Measurements from ENCODE around the gene CFAP20DC. TPM values are rescaled to one million over a fixed set of nuclear protein-coding genes. Genes with fewer than 3 reads are reported as not detected.

The CFAP20DC gene
- total and polyA plus RNA-seq, 2 of the 4 experiments (the other 2 are of a cell fraction) = 1.2 to 1.6 TPM

DNA sequence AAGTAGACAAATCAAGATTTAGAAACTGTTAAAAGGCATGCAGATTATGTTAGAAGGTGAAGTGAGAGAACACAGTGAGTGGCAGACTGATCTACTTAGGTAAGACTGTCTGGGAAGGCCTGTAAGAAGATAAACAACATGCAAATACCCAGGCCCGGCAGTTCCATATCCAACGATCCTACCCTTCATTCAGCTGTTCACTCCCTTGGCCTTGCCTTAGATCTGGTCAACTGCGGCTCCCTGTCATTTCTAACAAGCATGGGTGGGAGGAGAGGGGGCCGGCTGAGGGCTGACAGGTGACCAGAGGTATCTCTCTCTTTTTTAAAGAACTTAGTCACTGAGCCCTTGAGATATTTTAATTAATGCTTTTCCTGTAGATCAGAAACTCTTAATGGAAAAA, 298.6 kb downstream of the CFAP20DC start:
- no peaks in the 10 kb centered on the region for H3K4me1 ChIP-seq (ENCODE audit: control insufficient read depth, insufficient read depth, low read length)
- no peak overlapping the region for H4K8ac ChIP-seq (ENCODE audit: low read depth in 2 of 2, low read length in 2 of 2)
- in situ Hi-C loops (cut with MboI; ENCODE audit: low sequenced_read_pairs) (no loop called here), dilution Hi-C loops (cut with HindIII; ENCODE audit: low sequenced_read_pairs, unreplicated experiment) (no loop called here), intact Hi-C loops (cut with micrococcal nuclease) (loop anchor here (10.0 kb wide), 1 partner anchor 414 kb away; no protein-coding TSS in a partner anchor)
- H2BK20ac ChIP-seq (ENCODE audit: low read depth, low read length) = no peak overlapping the region
- no peak overlapping the region for H2BK120ac ChIP-seq (ENCODE audit: low read depth, low read length)
- ATAC-seq (ENCODE audit: low read depth) (no peak), DNase-seq (no peak)
- no peak overlapping the region for H3K9ac ChIP-seq (ENCODE audit: low read depth, low read length)
- no peak overlapping the region for H2BK15ac ChIP-seq (ENCODE audit: low read depth, low read length)
- CTCF ChIA-PET = no interaction called here
- no peaks in the 10 kb centered on the region for H4K20me1 ChIP-seq (ENCODE audit: insufficient read depth, low read length)
- no peak overlapping the region for H3K18ac ChIP-seq (ENCODE audit: low read depth, low read length)
- no peak overlapping the region for H2BK5ac ChIP-seq (ENCODE audit: low read depth, low read length, poor library complexity, severe bottlenecking)
- H3K4ac ChIP-seq (ENCODE audit: low read depth, low read length) = no peak overlapping the region
- no peak overlapping the region for H3K27ac ChIP-seq (ENCODE audit: insufficient read depth, low read length)
- H4K5ac ChIP-seq (ENCODE audit: low read depth, low read length) = no peak overlapping the region
- H2AK9ac ChIP-seq (replicated peaks; ENCODE audit: low read depth, low read length, poor library complexity) = no peak overlapping the region
- no peaks in the 10 kb centered on the region for H3K27me3 ChIP-seq (ENCODE audit: control insufficient read depth, insufficient read depth, low read length)
- no peaks in the 10 kb centered on the region for H3K79me1 ChIP-seq (ENCODE audit: low read depth in 1 of 2, low read length in 2 of 2)
- H3K14ac ChIP-seq (replicated peaks; ENCODE audit: low read depth, low read length) = no peak overlapping the region
- H2AFZ ChIP-seq (replicated peaks; ENCODE audit: low read length, poor library complexity) = no peak overlapping the region
- no peaks in the 10 kb centered on the region; the same call in 1 of the 2 replicates for H3K9me1 ChIP-seq (ENCODE audit: insufficient read depth, low read length)
- no peak overlapping the region for H2AK5ac ChIP-seq (ENCODE audit: low read depth, low read length)
- no peak overlapping the region for H3K56ac ChIP-seq (ENCODE audit: extremely low read depth, insufficient read depth, low read length)
- TF ChIP-seq, protein P1, sequence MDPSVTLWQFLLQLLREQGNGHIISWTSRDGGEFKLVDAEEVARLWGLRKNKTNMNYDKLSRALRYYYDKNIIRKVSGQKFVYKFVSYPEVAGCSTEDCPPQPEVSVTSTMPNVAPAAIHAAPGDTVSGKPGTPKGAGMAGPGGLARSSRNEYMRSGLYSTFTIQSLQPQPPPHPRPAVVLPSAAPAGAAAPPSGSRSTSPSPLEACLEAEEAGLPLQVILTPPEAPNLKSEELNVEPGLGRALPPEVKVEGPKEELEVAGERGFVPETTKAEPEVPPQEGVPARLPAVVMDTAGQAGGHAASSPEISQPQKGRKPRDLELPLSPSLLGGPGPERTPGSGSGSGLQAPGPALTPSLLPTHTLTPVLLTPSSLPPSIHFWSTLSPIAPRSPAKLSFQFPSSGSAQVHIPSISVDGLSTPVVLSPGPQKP (IDR thresholded peaks at IDR 0.05; ENCODE audit: borderline replicate concordance, low read depth, low read length) = no peak
- TF ChIP-seq BHLHE40 (IDR thresholded peaks at IDR 0.05; ENCODE audit: low read depth, low read length) = no peak
- TF ChIP-seq CHD1 (IDR thresholded peaks at IDR 0.05; ENCODE audit: low read depth, low read length) = no peak
- no peak for TF ChIP-seq RAD21 (IDR thresholded peaks at IDR 0.05; ENCODE audit: low read length)
- no peak for TF ChIP-seq RCOR1 (IDR thresholded peaks at IDR 0.05; ENCODE audit: insufficient replicate concordance, low read length)
- TF ChIP-seq, protein P2, sequence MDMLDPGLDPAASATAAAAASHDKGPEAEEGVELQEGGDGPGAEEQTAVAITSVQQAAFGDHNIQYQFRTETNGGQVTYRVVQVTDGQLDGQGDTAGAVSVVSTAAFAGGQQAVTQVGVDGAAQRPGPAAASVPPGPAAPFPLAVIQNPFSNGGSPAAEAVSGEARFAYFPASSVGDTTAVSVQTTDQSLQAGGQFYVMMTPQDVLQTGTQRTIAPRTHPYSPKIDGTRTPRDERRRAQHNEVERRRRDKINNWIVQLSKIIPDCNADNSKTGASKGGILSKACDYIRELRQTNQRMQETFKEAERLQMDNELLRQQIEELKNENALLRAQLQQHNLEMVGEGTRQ (IDR thresholded peaks at IDR 0.05; ENCODE audit: low read depth, low read length) = no peak
- TF ChIP-seq FOS (IDR thresholded peaks at IDR 0.05; ENCODE audit: low read depth, low read length) = no peak
- TF ChIP-seq NFE2L2 (IDR thresholded peaks at IDR 0.05; ENCODE audit: low read depth, low read length) = no peak
- H3K4me3 ChIP-seq (ENCODE audit: insufficient read depth, low read depth, low read length) = no peak overlapping the region
- H3K4me2 ChIP-seq (ENCODE audit: low read depth, low read length) = no peak overlapping the region
- H4K91ac ChIP-seq (ENCODE audit: insufficient read depth, low read depth, low read length) = no peak overlapping the region
- no peak overlapping the region for H3K23ac ChIP-seq (ENCODE audit: low read depth, low read length)
- no CpG with 5 or more reads among the region's 4 CpGs for WGBS, 2 experiments (ENCODE audit: extremely low coverage in 2 of 2, insufficient read length in 1 of 2)
- H3K9me3 ChIP-seq (ENCODE audit: control insufficient read depth, insufficient read depth, low read length) = no peaks in the 10 kb centered on the region
- BruUV-seq (replicated peaks) = no TSS peak
- H3K36me3 ChIP-seq (ENCODE audit: control insufficient read depth, insufficient read depth, low read length) = no peaks in the 10 kb centered on the region
- POLR2A ChIA-PET (ENCODE audit: unreplicated experiment) = no interaction called here
